Stimulated activated CD4-positive, alpha-beta T cell treated with anti-CD3 and anti-CD28 coated beads, Interleukin-1b, Interleukin-23, amount 100 ng/mL, for 4 hours (primary cell): ENCODE measurements around the gene ZNF280C.
"Not testable (repeated sequence)": the region's sequence is repeated elsewhere in the genome, so short reads cannot be mapped to it uniquely, and the experiment has no call there.

Source experiments
- DNase-seq, 2 donors: peaks; one replicate each; pipeline ENCODE4 v3.0.0-alpha.2; 2020; ENCODE audit warnings: low read depth in 2 of 2

Gene ZNF280C

DNA sequence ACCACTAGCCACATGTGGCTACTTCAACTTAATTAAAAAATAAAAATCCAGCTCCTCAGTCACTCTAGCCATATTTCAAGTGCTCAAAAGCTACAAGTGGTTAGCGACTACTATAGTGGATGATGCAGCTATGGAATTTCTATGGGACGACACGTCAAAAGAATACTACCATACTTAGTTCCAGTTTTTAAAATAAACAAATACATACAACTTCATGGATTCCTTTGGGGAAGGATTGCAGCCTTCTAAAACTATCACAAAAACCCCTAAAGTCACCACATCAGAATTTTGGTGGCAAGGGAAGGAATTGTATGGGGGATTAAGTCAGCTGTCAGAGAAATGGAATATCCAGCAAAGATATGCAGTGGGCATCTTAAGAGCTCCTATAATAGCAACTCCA, 6.5 kb downstream of the ZNF280C start:
- DNase-seq, result no peak

DNA sequence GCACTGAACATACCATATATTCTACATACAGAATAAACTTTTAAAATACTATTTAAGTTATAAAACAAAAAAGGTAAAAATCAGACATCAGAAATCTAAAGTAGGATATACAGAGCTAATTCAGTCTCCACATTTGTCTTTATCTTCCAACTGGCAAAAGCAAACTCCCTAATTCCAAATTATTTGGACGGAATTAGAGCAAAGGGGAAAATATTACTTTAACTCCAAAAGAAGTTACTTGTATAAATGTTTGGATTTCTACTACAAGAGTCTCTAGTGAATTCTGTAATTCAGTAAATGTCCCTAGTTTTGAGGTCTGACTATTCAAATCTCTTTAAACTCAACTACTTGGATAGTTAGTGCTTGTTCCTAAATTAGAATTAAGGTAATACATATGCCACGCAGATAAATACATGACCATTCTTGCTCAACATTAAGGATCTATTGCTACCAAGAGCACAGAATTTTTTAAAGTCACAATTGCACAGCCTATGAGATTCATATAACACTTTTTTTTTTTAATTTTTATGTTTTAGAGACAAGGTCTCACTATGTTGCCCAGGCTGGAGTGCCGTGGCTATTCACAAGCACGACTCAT, 7.3 kb downstream of the ZNF280C start:
- no peak for DNase-seq

DNA sequence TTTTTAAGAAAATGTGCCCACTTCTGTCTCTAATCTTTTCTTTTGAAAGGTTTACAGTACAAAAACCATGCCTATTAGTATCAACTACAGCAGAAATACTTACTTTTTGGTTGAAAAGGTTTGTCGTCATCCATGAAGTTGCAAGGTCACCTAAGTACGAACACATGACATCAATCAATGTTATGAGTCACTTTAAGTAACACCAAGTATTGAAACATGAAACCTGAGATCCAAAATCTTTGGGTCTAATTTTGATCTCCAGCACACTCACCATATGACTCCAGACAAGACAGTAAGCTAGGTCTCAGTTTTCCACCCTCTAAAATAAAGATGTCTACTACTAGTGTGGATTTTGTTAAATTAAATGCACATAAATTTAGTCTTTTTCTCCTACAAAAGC, 8.4 kb downstream of the ZNF280C start:
- DNase-seq, result no peak

DNA sequence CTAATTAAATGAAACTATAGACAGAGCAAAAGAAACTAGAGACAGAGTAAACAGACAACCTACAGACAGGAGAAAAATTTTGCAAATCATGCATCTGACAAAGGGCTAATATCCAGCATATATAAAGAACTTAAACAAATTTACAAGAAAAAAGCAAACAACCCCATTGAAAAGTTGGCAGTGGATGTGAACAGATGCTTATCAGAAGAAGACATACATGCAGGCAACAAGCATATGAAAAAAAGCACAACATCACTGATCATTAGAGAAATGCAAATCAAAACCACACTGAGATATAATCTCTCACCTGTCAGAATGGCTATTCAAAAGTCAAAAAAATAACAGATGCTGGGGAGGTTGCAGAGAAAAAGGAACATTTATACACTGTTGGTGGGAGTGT, 14.8 kb downstream of the ZNF280C start:
- DNase-seq, result no peak

DNA sequence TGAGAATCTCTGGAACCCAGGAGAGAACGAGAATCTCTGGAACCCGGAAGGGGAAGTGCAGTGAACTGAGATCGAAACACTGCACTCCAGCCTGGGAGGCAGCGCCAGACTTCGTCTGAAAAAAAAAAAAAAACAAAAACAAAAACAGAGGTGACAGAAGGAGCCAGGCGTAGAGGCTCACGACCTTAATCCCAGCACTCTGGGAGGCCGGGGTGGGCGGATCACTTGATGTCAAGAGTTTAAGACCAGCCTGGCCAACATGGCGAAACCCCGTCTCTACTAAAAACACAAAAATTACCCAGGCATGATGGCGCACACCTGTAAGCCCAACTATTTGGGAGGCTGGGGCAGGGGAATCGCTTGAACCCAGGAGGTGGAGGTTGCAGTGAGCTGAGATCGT, 17.0 kb downstream of the ZNF280C start:
- no peak for DNase-seq

DNA sequence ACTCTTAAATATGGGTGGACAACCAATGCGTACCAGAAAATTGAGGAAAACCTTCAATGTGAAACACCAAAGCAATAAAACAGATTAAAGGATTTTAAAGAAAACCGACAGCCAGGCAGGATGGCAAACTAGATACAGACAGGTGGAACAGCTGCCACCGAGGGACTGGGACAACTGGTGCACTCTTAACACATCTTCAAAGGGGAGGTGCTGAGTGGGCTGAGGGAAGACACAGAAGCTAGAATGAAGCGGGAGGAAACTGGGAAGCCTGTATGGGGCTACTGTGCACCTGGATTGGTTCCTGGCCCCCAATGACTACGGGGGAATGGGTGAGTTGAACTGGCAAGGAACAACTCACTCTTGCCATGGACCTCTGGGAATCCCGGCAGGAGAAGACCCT, 20.7 kb downstream of the ZNF280C start:
- DNase-seq, result no peak

DNA sequence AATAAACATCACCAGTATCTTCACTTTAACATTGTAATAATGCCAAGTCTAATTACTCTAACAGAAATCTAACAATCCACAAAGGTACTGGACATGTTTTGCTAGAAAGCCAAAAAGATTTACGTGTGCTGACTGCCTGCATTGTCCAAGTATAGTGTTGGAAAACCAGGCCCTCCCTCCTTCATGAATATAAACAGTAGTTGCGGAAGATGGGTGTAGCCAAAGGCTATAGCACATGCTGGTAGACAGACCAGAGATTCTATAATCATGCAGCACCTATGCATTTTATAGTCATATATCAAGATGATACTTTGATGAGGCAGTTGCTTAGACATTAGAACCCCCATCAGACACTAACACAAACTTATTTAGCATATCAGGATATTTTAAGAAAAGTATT, 22.6 kb downstream of the ZNF280C start:
- no peak for DNase-seq

DNA sequence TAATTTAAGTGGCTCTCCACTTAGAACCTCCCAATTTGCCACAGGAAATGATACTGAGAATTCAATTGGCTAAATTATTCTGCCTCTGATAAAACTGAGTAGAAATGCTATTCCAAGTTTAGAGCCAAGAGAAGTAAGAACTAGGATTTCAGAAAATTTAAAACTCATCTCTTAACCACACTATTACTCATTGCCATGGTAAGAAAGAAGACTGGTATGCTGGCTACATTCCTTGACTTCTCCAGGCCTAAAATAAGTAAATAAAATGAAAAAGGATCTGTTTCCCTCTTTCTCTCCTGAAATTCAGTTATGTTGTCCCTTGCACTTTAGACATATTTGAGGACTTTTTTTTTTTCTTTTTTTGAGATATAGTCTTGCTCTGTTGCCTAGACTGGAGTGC, 23.3 kb downstream of the ZNF280C start:
- DNase-seq, result no peak

DNA sequence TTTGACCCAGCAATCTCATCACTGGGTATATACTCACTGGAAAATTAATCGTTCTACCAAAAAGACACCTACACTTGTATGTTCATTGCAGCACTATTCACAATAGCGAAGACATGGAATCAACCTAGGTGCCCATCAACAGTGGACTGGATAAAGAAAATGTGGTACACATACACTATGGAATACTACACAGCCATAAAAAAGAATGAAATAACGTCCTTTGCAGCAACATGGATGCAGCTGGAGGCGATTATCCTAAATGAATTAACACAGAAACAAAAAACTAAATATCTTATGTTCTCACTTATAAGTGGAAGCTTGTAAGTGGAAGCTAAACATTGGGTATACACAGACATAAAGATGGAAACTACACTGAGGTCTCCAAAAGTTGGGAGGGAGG, 37.5 kb downstream of the ZNF280C start:
- not testable (repeated sequence) for DNase-seq

DNA sequence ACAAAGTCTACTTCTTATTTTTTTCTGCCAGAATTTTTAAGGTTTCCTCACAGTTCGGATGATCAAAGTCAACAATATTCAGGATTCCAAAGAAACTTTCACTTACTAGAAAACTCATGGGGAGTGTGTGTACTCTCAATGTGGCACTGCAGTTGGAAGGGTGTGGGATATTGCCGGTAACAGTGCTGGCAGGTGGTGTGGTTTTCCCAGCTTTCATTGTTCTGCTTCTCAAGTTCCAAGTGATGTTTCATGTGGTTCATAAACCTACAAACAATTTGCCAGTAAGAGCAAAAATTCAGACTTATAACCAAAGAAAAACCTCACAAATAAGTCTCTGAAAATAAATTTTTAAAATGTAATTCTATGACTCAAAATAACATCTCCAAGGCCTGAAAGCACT, 39.8 kb downstream of the ZNF280C start:
- DNase-seq, result no peak

DNA sequence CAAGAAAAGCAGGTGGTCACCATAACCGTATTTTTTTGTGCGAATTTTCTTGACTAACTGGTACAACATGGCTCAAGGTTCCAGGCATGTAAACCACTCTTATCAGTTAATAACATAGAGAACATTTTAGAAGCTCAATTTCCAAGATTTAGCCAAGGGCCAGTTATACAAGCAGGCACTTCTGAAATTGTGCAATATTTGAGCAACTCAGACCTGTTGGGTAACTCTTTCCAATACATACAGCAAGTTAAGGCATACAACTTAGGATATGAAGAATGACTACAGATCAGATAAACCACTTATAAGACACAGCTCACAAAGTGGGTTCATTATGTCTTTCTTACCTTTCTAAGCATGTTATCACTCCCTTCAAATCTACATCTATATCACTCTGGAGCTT, 43.9 kb downstream of the ZNF280C start:
- no peak for DNase-seq

DNA sequence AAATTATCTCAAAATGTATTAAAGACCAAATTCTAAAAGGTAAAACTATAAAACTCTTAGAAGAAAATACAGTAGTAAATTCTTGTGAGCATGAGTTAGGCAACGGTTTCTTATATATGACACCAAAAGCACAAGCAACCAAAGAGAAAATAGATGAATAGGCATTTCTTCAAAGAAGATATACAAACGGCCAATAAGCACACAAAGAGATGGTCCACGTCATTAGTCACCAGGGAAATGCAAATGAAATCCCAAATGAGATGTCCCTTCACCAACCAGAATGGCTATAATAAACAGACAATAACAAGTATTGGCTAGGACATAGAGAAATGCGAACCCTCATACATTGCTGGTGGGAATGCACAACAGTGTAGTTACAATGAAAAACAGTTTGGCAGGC, 52.4 kb downstream of the ZNF280C start:
- DNase-seq, result no peak

DNA sequence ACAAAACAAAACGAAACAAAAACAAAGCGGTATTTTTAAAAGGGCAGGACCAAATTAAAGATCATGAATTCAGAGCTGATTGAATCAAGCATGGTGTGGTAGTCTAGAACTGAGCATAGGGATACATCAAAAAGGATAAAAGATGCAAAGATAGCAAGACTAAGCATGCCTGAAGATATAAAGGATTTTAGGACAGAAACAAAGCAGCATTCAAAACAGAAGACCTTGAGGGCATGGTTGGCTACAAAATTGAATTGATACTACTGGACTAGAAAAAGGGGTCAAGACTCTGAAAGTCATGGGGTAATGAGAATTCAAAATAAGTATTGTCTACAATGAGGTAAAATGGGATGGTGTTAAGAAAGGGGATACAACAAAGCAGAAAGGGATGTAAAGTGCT, 55.3 kb downstream of the ZNF280C start:
- DNase-seq, result no peak

DNA sequence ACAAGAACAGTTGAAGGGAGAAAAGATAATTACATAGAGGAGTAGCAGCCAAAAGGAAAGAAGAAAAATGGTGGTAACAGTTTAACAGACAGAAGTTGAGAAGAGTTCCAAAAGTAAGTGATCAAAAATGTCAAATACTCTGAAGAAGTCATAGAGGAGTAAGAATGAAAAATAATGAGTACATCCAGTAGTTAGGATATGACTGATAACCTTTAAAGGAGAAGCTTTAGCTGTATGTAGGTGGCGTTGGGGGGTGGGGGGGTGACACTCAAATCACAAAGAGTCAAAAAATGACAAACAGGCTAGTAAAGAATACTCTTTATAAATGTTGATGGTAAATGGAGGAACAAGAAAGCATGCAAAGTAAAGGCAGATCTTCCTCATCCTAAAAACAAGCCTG, 56.3 kb downstream of the ZNF280C start:
- DNase-seq, result no peak

DNA sequence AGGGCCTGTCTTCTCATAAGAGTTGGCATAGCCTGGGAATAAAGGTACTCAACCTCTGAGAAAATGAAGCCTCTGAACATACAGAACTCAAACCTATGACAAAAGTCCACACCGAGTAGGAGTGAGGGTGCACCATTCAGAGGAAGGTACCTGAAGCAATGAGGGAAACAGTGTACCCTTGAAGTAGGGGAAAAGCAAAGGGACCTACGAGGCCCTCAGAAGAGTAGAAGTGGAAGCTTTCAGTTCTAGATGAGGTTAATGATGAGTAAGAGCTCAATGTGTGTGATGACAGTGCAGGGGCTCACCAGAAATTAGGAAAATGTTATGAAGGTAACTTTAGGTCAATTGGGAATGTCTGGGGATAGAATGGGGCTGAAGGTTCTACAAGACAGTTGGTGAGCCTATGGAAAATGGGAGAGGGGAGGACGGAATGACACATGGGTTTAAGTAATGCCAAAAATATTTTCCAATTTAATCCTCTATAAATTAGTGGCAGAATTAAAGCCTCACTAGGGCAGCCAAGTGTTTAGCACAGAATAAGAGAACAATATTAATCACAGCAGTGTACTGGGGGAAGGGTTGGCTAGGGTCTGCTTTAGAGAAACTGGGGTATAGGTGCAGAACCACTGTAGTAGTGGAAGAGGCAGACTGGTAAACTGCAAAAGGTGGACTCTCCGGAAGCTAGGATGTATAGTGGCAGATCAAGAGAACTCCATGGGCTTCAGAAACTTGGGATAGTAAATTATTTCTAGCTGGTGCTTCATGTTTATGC, 57.1 kb downstream of the ZNF280C start:
- DNase-seq, result no peak

DNA sequence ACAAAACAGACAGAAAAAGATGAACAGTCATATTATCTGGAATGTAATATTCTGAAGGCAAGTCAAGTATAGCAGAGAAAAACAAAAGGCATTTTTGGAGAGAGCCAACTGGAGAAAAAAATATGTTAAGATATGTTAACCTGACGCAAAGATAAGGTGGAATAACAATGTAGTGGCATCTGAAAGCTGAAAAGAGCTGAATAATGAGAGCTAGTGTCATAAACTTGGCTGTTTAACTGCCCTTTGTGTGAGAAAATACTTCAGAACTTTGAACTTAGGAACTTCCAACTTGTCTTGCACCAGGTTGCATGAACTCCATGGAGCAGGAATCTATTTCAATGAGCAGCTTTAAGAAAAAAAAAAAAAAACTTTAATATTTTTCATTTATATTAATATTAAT, 64.1 kb downstream of the ZNF280C start:
- no peak for DNase-seq

DNA sequence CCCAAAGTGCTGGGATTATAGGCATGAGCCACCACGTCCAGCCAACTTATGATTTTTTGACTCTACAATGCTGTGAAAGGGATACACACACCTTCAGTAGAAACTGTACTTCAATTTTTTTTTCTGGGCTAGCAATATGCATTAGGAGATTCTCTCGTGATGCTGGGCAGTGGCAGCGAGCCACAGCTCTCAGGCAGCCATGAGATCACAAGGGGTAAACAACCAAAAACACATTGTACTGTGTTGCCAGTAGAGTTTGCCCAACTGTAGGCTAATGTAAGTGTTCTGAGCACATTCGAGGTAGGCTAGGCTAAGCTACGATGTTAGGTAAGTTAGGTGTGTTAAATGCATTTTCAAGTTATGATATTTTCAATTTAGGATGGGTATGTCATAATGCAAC, 71.2 kb downstream of the ZNF280C start:
- DNase-seq, result no peak

DNA sequence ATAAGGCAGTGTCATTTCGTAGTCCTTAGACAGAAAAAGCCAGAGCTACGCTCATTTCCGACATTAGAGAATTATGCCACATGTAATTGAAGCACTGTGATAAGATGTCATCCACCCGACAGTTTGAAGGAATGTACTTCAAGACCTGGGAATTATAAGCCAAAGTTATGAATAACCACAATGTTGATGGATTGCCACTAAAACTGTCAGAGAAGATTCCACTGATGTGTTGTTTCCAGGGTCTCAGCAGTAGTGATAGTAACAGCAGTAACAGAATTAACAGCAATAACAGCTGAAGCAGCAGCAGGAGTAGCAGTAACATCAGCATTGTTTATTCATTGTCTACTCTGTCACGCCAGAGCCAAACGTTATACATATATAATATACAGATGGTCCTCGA, 72.2 kb downstream of the ZNF280C start:
- no peak for DNase-seq

DNA sequence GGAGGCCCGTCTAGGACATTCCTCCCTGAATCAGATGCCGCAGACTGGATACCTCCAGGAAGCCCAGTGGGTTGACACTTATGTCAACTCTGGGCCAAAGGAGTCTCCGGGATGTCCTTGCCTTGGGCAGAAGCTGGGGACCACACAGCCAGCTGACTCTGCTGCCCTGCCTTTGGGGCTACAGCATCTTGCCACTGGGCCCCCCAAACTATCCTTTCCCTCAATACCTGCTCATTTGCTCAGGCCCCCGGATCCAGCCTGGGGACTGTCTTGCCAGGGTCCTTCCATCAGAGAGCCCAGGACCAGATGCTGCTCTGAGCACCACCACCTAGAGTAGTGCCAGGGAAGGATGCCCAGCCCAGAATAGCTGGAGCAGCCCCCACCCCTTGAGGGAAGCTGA, 77.9 kb downstream of the ZNF280C start:
- no peak for DNase-seq

DNA sequence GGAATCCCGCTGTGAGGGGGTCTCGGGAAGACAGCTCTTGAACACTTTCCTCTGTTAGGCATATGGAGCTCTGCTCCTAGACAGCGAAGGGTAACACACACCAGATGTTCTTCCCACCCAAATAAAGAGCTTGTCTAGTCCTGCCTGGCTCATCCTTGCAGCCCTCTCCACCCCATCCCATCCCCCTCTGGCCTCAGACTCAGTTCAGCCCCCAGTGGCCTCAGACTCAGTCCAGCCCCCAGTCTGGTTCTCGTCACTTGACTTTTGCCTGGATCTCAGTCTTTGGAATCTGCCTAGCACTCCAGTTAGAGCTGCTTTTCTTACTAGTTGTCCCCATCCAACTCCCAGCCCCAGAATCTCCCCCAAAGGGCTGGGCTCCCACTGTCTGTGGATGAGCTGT, 82.0 kb downstream of the ZNF280C start:
- no peak for DNase-seq

DNA sequence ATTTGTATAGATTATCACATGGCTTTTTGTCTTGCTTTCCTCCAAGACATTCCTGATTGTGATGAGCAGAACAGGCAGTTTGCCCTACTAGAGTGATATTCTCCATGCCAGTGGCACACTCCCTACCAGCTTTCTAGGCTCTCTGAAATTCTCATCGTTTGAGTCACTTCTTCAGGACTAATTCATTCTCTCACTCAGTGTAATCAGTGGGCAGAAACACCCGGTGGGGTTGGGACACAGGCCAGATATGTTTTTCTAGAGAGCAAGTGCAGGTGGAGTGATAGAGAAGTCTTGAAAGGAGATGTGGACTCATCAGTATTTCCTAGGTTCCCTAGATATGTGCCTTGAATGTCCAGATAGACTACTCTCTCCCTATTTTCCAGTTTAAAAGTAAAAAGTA, 83.8 kb downstream of the ZNF280C start:
- DNase-seq, result no peak

DNA sequence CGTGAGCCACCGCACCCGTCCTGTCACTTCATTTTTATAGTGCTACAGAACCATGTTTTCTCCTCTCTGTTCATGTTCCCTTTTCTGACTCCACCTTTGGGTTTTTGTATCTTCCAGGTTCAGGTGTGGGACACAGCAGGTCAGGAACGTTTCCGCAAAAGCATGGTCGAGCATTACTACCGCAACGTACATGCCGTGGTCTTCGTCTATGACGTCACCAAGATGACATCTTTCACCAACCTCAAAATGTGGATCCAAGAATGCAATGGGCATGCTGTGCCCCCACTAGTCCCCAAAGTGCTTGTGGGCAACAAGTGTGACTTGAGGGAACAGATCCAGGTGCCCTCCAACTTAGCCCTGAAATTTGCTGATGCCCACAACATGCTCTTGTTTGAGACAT, 84.5 kb downstream of the ZNF280C start:
- no peak for DNase-seq

DNA sequence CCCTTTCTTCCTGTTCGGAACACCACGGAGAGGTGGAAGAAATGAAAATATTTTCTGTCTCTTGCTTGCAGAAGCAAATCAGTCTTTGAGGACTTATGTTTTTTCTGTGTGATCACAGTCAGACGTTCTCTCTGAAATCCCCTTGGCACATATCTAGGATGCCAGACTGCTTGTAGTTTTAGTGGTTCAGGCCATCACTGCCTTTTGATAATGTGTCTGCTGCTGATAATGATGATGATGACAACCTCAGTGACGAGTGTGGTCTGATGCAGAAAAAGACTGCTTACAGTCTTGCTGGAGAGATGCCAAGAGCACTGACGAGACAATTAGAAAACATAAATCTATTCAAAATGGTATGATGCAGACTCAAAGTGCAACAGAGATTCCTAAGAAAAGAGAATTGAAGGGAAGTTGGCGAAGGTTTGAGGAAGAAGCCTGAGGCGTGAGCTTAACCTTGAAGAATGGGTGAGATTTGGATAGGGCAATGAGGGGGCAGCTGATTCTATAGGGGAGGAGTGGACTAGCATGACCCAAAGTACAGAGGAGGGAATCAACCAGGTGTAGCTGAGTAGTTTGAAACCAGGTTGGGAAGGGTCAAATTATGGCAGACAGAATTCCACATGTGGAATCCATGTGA, 89.0 kb downstream of the ZNF280C start:
- DNase-seq, result no peak
